GM18519 (cell line): ENCODE results near the gene SERINC4.
"Not testable (repeated sequence)": the region's sequence is repeated elsewhere in the genome, so short reads cannot be mapped to it uniquely, and the experiment has no call there.

ENCODE experiments used
- ATAC-seq: cut with Tn5 transposase; IDR thresholded peaks from one replicate; pipeline ENCODE4 v1.9.1; 2021; ENCODE audit warnings: mild to moderate bottlenecking, moderate library complexity; ENCODE audit not compliant: unreplicated experiment, low FRiP score

The SERINC4 gene

GRCh38 chr15:43799945-43800285, at the start of gene SERINC4:
TSS of gene SERINC4 (minus strand) at chr15:43800220. CDS start at chr15:43799986, 234 bp downstream.
- ATAC-seq: no peak

GRCh38 chr15:43845421-43845820, 45.4 kb upstream of the SERINC4 start:
- no peak for ATAC-seq

GRCh38 chr15:43832485-43832884, 32.5 kb upstream of the SERINC4 start:
- ATAC-seq: not testable (repeated sequence)

- not testable (repeated sequence) for ATAC-seq
Observed at GRCh38 chr15:43831519-43832052, 31.6 kb upstream of the SERINC4 start.

- not testable (repeated sequence) for ATAC-seq
Observed at GRCh38 chr15:43830691-43831275, 30.8 kb upstream of the SERINC4 start.

DNA sequence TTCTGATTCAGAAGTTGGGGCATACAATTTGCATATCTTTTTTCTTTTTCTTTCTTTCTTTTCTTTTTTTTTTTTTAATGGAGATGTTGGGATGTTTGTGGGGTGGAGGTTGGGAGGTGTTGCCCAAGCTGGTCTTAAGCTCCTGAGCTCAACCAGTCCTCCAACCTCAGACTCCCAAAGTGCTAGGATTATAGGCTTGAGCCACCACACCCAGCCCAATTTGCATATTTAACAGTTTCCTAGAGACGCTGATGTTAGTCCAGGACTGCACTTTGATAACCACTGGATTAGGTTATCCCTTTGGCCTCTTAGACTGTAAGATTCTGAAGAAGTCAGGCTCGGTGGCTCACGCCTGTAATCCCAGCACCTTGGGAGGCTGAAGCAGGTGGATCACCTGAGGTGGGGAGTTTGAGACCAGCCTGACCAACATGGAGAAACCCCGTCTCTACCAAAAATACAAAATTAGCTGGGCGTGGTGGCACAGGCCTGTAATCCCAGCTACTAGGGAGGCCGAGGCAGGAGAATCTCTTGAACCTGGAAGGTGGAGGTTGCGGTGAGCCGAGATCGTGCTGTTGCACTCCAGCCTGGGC, 30.0 kb upstream of the SERINC4 start:
- ATAC-seq: not testable (repeated sequence)

GRCh38 chr15:43828061-43828657, 28.1 kb upstream of the SERINC4 start:
- ATAC-seq: no peak

DNA sequence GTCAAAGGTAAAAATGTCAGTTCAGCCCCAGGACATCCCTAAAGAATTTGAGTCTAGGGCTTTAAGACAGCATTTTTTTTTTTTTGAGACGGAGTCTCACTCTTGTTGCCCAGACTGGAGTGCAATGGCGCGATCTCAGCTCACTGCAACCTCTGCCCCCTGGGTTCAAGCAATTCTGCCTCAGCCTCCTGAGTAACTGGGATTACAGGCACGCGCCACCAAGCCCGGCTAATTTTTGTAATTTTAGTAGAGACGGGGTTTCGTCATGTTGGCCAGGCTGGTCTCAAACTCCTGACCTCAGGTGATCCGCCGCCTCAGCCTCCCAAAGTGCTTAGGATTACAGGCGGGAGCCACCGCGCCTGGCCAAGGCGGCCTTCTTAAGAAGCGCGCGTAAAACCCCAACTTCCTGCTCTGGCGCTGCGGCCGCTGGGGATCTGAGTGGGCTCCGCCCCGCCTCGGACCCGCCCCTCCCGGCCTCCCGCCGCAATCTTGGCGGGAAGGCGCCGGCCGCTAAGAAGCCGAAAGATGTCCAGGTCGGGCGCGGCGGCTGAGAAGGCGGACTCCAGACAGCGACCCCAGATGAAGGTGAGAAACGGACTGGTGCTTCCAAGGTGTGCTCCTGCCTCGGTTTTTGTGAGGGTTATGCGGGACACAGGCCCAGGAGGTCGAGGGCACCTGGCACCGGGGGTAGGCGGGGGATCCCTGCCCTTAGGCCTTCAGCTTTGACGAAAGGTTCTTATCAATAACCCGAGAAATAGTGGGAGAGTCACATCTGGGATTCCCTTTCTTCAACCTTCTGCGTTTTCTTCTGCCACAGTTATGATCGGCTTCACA, 26.7 kb upstream of the SERINC4 start, which contains the start of gene WDR76:
TSS of gene WDR76 (plus strand) at position 495 of the 834 bp plus-strand sequence. CDS start at position 526, 31 bp downstream.
- ATAC-seq: no peak

- no peak for ATAC-seq
Observed at GRCh38 chr15:43826029-43826507, 26.0 kb upstream of the SERINC4 start.

DNA sequence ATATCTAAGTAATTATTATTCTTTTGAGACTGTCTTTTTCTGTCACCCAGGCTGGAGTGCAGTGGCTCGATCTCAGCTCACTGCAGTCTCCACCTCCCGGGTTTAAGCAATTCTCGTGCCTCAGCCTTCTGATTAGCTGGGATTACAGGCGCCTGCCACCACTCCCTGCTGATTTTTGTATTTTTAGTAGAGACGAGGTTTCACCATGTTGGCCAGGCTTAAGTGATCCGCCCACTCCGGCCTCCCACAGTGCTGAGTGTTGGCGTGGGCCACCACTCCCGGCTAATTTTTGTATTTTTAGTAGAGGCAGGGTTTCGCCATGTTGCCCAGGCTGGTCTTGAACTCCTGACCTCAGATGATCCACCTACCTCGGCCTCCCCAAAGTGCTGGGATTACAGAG, 25.3 kb upstream of the SERINC4 start:
- ATAC-seq: not testable (repeated sequence)

DNA sequence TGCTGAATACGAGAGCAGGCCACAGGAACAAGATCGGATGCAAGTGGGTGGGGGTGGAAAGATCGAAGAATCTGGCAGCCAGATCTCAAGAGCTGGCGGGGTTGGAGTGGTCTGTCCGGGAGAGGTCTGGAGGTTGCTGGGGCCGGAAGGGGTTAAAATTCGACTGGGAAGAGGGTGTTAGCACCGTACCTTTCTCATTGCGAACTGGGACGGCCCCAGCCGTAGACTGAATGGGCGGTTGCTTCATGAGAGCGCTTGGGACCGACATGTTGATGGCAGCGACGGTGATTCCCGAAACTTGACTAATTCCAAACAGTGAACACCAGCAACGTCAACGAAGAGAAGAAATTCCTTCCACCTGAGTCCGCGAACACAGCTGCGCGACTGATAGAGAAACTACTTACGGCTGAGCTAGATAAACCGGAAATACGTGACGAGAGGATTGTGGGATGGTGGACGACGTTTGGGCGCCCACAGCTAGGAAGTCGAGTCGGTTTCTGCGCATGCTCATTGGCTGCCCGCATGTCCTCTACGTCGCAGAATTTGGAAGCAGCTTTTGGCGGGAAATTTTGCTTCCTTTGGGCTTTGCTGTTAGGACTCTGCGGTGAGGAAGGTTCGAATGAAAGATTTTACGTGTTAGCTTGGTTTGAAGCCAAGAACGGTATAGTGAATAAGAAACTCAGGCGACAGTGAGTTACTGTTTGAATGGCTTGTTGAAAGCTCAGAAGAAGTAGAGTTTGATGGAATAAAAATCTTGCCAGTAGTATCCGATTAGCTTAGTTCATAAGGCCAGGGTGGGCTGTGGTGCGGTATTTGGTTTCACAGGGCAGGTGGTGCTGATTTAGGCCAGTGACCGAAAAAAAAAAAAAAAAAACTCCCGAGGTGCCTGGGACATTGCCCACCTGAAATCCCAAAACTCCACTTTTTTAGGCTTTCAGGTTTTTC, 24.6 kb upstream of the SERINC4 start, which contains the start of gene MFAP1:
TSS of gene MFAP1 (minus strand) at position 389 of the 945 bp plus-strand sequence. CDS start at position 268, 121 bp downstream.
- ATAC-seq: peak; percentile 55

DNA sequence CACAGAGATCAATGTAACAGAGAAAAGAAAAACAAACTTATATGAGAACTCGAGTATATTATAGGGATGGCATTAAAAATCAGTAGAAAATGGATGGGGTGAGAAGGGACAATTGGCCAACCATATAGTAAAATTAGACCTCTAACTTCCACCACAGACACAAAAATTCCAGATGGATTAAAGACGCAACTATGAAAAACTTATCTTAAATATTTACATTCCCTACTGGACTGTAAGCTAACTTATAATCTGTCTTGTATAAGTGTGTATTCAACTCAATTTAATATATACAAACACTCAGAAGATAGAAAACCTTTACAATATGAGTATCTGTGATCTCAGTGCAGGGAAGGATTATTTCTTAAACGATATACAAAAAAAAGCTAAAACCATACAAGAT, 21.5 kb upstream of the SERINC4 start:
- ATAC-seq: no peak

- ATAC-seq: not testable (repeated sequence)
Observed at GRCh38 chr15:43815064-43815463, 15.0 kb upstream of the SERINC4 start.

DNA sequence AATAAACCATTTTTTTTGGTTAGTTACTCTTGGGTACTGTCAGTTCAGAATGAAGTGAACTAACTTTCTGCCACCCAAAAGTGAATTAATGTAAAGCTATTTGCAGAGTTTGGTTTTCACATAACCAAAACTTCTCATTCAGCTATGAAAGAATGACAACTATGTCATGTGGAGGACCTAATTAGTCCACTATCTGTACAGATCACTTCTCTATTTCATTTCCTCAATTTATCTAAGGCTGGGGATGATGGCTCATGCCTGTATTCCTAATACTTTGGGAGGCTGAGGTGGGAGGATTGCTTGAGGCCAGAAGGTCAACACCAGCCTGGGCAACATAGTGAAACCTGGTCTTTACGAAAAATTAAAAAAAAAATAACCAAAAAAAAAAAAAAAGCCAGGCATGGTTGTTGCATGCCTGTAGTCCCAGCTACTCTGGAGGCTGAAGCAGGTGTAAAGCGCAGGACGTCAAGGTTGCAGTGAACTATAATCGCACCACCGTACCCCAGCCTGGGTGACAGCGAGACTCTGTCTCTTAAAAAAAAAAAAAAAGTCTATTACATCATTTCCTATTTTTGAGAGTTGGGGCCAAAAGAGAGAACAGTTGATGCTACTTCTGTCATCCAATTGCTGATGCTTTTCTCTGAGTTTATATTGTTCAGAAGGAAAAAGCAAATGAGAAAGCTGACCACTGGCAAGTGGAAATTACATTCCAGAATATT, 9.1 kb upstream of the SERINC4 start:
- ATAC-seq: peak; percentile 59

GRCh38 chr15:43808435-43808950, 8.5 kb upstream of the SERINC4 start:
- ATAC-seq: no peak

DNA sequence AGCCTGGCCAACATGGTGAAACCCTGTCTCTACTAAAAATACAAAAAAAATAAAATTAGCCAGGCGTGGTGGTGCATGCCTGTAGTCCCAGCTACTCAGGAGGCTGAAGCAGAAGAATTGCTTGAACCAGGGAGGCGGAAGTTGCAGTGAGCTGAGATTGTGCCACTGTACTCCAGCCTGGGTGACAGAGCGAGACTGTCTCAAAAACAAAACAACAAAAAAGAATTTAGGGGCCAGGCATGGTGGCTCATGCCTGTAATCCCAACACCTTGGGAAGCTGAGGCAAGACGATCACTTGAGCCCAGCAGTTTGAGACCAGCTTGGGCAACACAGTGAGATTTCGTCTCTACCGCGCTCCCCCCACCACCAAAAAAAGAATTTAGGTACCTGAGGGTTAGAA, 2.7 kb upstream of the SERINC4 start:
- not testable (repeated sequence) for ATAC-seq

DNA sequence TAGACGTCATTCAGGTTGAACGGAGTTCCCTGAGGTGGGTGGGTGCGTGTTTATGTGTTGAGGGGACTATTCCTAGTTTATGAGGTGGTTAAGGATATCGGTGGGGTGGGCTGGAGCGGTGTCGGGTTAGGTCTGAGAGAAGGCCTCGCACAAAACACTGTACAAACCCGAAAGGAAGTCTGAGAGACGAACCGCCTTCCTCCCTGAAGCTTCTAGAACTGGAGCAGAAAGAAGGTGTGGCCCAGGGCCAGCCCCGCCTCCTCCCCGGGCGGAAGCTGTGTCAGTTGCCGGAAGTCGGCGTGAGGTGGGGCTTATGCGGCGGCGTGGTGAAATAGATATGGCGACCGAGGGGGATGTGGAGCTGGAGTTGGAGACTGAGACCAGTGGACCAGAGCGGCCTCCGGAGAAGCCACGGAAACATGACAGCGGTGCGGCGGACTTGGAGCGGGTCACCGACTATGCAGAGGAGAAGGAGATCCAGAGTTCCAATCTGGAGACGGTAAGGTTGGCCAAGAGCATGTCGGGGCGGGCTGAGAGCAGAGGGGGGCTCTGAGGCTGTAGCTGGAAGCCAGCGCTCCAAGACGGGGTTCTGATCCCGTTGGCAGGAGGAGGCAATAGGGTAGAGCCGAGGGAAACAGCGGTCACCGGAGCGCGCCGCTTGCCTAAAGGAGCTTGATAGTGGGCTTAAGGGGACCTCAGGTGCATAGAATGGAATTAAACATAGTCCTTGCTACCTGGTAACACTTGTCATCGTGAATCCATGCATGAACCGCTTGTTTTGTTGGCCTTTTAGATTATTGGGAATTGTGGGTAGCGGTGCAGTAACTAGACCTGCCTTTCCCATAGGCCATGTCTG, 494 bp upstream of the SERINC4 start, which contains the start of gene HYPK:
TSS of gene HYPK (plus strand) at position 314 of the 856 bp plus-strand sequence. CDS start at position 338, 24 bp downstream.
- ATAC-seq: peak; percentile 50
